Bronchial epithelial cell (primary cell): ENCODE results near the gene CHMP4B. TPM values are rescaled to one million over a fixed set of nuclear protein-coding genes. Genes with fewer than 3 reads are reported as not detected.
"Not testable (repeated sequence)": the region's sequence is repeated elsewhere in the genome, so short reads cannot be mapped to it uniquely, and the experiment has no call there.

Experiments
- DNase-seq: peaks from one replicate; pipeline ENCODE4 v3.0.0-alpha.2; 2010; ENCODE audit warnings: low read depth
- FAIRE-seq: peaks from 2 replicates; lab custom pipeline; 2011; peaks lifted over from hg19 to GRCh38; lab: Jason Lieb, UNC
- H3K27me3 ChIP-seq: 2 replicates; pipeline ENCODE4 v1.5.1; 2011; ENCODE audit warnings: low read length; ENCODE audit not compliant: control insufficient read depth, insufficient read depth
- H3K36me3 ChIP-seq: 2 replicates; pipeline ENCODE4 v1.5.1; 2011; ENCODE audit warnings: low read length; ENCODE audit not compliant: control insufficient read depth, insufficient read depth
- H3K4me3 ChIP-seq: 2 replicates; pipeline ENCODE4 v1.5.1; 2011; ENCODE audit warnings: mild to moderate bottlenecking, low read depth, low read length, control low read depth
- total RNA-seq: library from RNA; depleted of rRNA; stranded (reverse); fragments of >200 nt; gene quantifications from 2 replicates; pipeline ENCODE4 v1.2.1, GENCODE V29; 2014
- TF ChIP-seq, protein P1 (sequence below): IDR thresholded peaks from 2 replicates; pipeline ENCODE4 v1.5.1; 2011; ENCODE audit warnings: mild to moderate bottlenecking, moderate library complexity, low read length, control low read depth, inconsistent platforms; ENCODE audit not compliant: insufficient read depth, severe bottlenecking

Gene CHMP4B
- total RNA-seq, 1 donor from 2014 or later: 30.5 TPM

DNA sequence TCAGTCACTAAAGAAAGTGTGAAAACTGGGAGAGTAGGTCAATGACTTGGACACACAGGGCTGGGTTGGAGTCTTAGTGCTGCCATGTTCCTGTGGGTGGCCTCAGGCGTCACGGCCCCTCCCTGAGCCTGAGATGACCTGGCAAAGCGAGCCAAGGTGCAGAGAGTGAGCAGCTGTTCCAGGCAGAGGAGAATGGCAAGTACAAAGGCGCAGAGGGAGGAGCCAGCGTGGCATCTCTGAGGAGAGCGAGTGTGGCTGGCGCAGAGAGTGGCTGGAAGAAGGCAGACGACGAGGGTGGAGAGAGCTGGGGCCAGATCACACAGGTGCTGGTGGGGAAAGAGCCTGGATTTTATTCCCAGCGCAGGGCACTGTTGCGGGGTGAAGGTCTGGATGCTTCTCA, 20.6 kb upstream of the CHMP4B start:
- no peak for FAIRE-seq
- Histone ChIP-seq H3K27me3 (no peaks in the 10 kb centered on the region), H3K36me3 (peaks cover 1% of the 10 kb centered on the region), H3K4me3 (no peak overlapping the region)
- no peak for DNase-seq
- TF ChIP-seq, protein P1, sequence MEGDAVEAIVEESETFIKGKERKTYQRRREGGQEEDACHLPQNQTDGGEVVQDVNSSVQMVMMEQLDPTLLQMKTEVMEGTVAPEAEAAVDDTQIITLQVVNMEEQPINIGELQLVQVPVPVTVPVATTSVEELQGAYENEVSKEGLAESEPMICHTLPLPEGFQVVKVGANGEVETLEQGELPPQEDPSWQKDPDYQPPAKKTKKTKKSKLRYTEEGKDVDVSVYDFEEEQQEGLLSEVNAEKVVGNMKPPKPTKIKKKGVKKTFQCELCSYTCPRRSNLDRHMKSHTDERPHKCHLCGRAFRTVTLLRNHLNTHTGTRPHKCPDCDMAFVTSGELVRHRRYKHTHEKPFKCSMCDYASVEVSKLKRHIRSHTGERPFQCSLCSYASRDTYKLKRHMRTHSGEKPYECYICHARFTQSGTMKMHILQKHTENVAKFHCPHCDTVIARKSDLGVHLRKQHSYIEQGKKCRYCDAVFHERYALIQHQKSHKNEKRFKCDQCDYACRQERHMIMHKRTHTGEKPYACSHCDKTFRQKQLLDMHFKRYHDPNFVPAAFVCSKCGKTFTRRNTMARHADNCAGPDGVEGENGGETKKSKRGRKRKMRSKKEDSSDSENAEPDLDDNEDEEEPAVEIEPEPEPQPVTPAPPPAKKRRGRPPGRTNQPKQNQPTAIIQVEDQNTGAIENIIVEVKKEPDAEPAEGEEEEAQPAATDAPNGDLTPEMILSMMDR: no peak

DNA sequence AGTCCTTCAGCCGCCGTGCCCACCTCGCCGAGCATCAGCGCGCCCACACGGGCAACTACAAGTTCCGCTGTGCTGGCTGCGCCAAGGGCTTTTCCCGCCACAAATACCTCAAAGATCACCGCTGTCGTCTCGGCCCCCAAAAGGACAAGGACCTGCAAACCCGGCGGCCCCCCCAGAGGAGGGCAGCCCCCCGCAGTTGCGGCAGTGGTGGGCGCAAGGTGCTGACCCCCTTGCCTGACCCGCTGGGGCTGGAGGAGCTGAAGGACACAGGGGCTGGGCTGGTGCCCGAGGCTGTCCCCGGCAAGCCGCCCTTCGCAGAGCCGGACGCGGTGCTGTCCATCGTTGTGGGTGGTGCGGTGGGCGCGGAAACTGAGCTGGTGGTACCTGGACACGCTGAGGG, 20.1 kb upstream of the CHMP4B start:
- no peak for FAIRE-seq
- Histone ChIP-seq H3K27me3 (no peaks in the 10 kb centered on the region), H3K36me3 (peaks cover 1% of the 10 kb centered on the region), H3K4me3 (no peak overlapping the region)
- no peak for DNase-seq
- TF ChIP-seq, protein P1: no peak

DNA sequence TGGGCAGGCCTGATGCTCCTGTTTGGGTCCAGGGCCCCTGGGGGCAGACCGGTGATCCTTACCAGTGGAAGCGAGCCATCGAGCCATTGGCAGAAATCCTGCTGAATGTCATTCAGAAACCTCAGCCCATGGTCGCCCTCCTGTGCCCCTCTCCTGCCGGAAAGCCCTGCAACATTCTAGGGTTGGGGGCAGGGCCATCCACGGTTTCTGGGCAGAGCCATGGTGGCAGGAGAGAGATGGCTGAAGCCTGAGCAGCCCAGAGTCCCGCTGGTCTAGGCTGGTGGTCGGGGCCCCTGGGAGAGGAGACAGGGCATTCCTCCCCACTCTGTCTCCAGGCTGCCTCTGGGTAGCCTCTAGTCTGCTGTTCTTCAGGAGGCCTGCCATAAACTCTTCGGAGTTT, 19.6 kb upstream of the CHMP4B start:
- DNase-seq: no peak
- no peak for FAIRE-seq
- Histone ChIP-seq H3K36me3 (peaks cover 1% of the 10 kb centered on the region), H3K27me3 (no peaks in the 10 kb centered on the region), H3K4me3 (no peak overlapping the region)
- TF ChIP-seq, protein P1: no peak

DNA sequence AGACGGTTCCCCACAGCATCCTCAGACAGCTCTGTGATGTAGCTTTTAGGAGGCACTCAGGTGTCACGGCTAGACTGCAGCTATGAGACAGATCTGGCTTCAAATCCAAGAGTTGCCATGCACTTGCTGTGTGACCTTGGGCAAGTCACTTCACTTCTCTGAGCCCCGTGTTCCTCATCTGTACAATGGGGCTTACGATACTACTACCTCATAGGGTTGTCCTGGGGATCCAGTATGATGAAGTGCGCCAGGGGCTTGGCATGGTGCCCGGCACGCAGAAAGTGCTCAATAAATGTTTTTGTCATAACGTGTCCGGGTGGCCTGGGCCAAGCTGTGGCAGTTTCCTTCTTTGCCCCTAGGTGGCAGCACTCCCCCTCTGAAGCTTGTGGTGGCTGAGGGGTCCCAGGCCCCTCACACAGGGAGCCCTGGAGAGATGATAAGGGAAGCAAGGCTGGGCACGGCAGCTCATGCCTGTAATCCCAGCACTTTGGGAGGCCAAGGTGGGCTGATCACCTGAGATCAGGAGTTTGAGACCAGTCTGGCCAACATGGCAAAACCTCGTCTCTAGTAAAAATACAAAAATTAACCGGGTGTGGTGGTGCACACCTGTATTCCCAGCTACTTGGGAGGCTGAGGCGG, 19.1 kb upstream of the CHMP4B start:
- TF ChIP-seq, protein P1: peak; percentile 63
- DNase-seq (no peak), FAIRE-seq (no peak)
- H3K27me3 ChIP-seq: no peaks in the 10 kb centered on the region
- peaks cover 1% of the 10 kb centered on the region for H3K36me3 ChIP-seq
- no peak overlapping the region for H3K4me3 ChIP-seq

DNA sequence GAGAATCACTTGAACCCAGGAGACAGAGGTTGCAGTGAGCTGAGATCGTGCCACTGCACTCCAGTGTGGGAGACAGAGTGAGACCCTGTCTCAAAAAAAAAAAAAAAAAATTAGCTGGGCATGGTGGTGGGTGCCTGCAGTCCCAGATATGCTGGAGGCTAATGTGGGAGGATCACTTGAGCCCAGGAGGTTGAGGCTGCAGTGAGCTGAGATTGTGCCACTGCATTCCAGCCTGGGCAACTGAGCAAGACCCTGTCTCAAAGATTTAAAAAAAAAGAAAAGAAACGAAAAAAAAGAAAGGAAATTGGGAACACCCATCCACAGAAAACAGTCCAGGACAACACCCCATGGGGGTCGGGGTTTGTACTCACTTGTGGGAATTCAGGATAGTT, 18.6 kb upstream of the CHMP4B start:
- H3K4me3 ChIP-seq, H3K27me3 ChIP-seq, FAIRE-seq, H3K36me3 ChIP-seq, DNase-seq: not testable (repeated sequence)

DNA sequence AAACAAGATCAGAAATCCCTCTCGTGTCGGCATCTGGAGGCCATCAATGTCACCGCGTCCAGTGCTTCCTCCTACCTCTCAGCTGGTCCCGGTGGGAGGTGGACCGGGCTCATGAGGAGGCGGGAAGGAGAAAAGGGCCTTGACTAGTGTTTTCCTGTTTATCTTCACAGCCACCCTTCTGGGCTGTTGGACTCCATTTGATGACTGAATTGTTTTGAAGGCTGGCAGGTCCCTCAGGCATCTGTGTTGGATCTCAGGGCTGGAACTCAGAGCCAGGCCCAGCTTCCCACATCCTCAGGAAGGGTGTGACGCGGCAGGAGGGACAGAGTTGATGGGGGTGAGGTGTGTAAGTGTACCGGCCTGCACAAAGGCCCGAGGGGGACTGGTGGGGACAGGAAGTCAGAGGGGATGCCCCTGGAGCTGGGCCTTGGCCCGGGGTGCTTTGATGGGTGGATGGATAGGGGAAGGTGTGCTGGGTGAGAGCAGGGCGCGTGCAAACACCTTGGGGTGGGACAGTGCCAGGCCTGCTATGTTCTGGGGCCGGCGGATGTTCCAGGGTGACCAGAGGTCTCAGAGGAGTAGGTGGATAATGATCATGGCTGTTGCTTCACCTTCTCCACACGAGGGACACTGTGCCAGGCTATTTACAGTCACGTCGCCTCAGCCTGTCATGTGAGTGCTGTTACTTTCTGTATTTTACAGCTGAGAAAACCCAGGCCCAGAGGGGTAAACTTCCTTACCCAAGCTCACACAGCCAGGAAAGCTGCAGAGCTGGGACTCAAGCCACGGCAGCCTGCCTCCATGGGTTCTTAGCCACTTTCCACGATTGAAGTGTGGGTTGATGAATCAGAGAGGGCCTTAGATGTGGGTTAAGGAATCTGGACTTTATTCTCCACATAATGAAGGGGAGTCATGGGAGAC, 17.9 kb upstream of the CHMP4B start:
- DNase-seq (no peak), FAIRE-seq (no peak)
- no peaks in the 10 kb centered on the region for H3K27me3 ChIP-seq
- H3K4me3 ChIP-seq: no peak overlapping the region
- TF ChIP-seq, protein P1: no peak
- H3K36me3 ChIP-seq: peaks cover 1% of the 10 kb centered on the region
